Measurements from ENCODE around the gene PTPRH. TPM values are rescaled to one million over a fixed set of nuclear protein-coding genes. Genes with fewer than 3 reads are reported as not detected.
A peak's percentile ranks its signal among the peaks of the same experiment; 100 is the strongest.

PTPRH gene
- total RNA-seq, 2 donors from 2014 or later, result 1.3 to 7.8 TPM

- Histone ChIP-seq H3K36me3 (peaks cover 45% of the 10 kb centered on the region), H3K9me3 (no peaks in the 10 kb centered on the region), H3K4me3 (peak overlapping the region in 1 of 2 donors; percentile 64), H3K4me1 (peaks cover 0 to 68% of the 10 kb centered on the region in 2 donors), H3K27me3 (no peaks in the 10 kb centered on the region), H3K27ac (no peak overlapping the region)
- TF ChIP-seq CTCF (IDR thresholded peaks at IDR 0.05), result no peak
- no peak for DNase-seq (ENCODE audit: low spot score)
Observed at GRCh38 chr19:55153652-55154264, 55.5 kb downstream of the PTPRH start.

- no peak for DNase-seq (ENCODE audit: low spot score)
- no peak overlapping the region for H3K27ac ChIP-seq
- peaks cover 45% of the 10 kb centered on the region for H3K36me3 ChIP-seq
- no peak for TF ChIP-seq CTCF (IDR thresholded peaks at IDR 0.05)
- H3K27me3 ChIP-seq, result no peaks in the 10 kb centered on the region
- H3K4me1 ChIP-seq, result peaks cover 0 to 60% of the 10 kb centered on the region in 2 donors
- H3K4me3 ChIP-seq, result no peak overlapping the region
- H3K9me3 ChIP-seq, result no peaks in the 10 kb centered on the region
Observed at GRCh38 chr19:55152017-55152416, 57.3 kb downstream of the PTPRH start.

- DNase-seq (ENCODE audit: low spot score), result no peak
- H3K36me3 ChIP-seq, result peaks cover 34% of the 10 kb centered on the region
Observed at GRCh38 chr19:55149078-55150003, 60.0 kb downstream of the PTPRH start, which contains the start of gene TNNT1. TNNT1 (minus strand) TSS chr19:55149206; CDS start chr19:55147157, 2,049 bp downstream.

GRCh38 chr19:55147545-55148251, 61.6 kb downstream of the PTPRH start:
- no peak overlapping the region for H3K27ac ChIP-seq
- peaks cover 19% of the 10 kb centered on the region for H3K36me3 ChIP-seq
- TF ChIP-seq CTCF (IDR thresholded peaks at IDR 0.05), result no peak
- no peaks in the 10 kb centered on the region for H3K9me3 ChIP-seq
- peaks cover 4 to 12% of the 10 kb centered on the region in 2 donors for H3K27me3 ChIP-seq
- H3K4me3 ChIP-seq, result no peak overlapping the region
- H3K4me1 ChIP-seq, result peaks cover 0 to 40% of the 10 kb centered on the region in 2 donors
- no peak for DNase-seq (ENCODE audit: low spot score)

More at GRCh38 chr19:55149078-55150003, 60.0 kb downstream of the PTPRH start, which contains the start of gene TNNT1:
- Histone ChIP-seq H3K4me1 (peaks cover 0 to 55% of the 10 kb centered on the region in 2 donors), H3K27me3 (peaks cover 4 to 12% of the 10 kb centered on the region in 2 donors), H3K27ac (peak within 1 kb of the TSS; percentile 48 to 77), H3K4me3 (no peak within 1 kb of the TSS), H3K9me3 (no peaks in the 10 kb centered on the region)
- no peak for TF ChIP-seq CTCF (IDR thresholded peaks at IDR 0.05)

- Histone ChIP-seq H3K9me3 (no peaks in the 10 kb centered on the region), H3K27me3 (peaks cover 4 to 12% of the 10 kb centered on the region in 2 donors), H3K36me3 (peaks cover 12% of the 10 kb centered on the region), H3K4me3 (no peak overlapping the region), H3K27ac (no peak overlapping the region), H3K4me1 (peaks cover 0 to 31% of the 10 kb centered on the region in 2 donors)
- TF ChIP-seq CTCF (IDR thresholded peaks at IDR 0.05), result no peak
- DNase-seq (ENCODE audit: low spot score), result no peak
Observed at GRCh38 chr19:55146705-55147273, 62.5 kb downstream of the PTPRH start.

All from right atrium auricular region (tissue), 2 donors.